Stimulated activated CD8-positive, alpha-beta memory T cell treated with anti-CD3 and anti-CD28 coated beads, Interleukin-2, amount 100 ng/mL, for 48 hours (primary cell): ENCODE data around the gene AP5Z1.

Experiments
- DNase-seq, 2 donors: peaks; one replicate each; pipeline ENCODE4 v3.0.0-alpha.2; 2020; ENCODE audit warnings: low read depth in 2 of 2

Gene AP5Z1

DNA sequence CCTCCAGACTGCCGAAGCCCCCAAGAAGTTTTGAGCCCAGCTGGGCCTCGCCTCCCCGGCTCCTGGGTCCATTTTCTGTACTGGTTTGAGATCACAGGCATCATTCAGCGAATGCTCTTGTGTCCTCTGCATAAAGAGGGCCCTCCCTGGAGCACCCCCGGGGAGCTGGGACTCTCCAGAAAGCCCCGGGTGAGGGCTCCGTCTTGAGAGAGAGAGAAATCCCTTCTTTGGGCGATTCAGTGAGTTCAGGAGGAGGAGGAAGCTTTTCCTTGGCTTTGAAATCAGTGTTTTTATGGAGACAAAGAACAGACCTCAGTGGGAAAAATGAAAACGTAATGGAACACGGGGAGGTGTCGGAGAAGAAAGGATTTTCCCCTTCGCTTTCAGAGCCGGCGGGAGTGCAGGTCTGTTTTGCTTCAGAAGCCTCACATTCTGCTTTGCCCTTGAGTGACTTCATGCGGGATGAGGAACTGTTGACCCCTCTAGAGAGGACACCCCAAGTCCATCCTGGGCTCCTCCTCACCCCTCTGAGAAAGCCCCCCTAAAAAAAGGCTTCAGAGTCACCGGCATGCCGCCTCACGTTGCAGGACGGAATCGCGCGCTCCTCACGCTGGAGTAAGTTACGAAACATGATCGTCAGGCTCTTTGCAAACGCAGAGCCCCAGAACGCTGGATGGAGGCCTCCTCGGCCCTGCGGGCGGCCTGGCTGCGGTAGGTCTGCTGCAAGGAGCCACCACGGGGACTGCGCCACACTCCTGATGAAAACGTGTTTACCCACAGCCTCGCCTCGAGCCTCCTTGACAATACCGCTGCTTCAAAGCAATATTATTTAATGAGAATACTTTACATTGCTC lies 8.5 kb upstream of the AP5Z1 start:
- no peak for DNase-seq

DNA sequence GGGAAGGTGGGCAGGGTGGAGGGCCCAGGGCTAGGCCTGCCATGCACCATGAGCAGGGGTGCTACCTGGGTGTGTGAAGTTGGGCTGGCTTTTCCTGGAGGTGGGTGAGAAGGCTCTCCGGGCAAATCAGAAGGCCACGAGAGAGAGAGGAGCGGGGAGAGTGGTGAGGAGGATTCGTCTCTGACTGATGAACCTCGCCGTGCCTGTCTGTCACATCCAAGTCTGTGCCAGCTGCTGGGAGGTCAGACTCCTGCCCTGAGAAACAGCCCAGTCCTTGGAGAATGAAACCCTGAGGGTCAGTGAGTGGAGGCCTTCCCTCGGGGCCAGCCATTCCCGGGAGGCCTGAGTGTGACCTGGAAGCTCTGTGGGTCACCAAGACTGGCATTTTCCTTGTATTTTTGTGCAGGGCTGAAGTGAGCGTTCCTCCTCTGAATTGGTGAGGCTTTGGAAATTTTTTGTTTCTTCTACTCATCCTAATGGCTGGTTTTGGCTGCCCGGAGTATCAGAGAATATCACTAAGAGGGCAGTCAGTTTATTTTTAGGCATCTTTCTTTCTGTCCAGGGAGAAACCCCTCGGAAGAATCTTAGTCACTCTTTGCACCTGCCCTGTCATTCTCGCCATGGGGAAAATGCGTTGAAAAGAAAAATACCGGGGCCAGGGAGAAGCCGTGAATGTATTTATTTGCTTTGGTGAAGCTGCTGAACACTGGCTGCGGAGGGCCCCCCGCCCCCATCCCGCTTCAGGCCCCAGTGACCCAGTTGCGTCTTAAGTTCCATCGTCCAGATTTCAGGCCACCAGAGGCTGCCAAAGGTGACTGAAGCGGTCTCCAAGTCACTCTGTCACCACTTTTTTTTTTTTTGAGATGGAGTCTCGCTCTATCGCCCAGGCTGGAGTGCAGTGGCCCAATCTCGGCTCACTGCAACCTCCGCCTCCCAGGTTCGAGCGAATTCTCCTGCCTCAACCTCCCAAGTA lies 6.5 kb upstream of the AP5Z1 start:
- DNase-seq, result no peak

DNA sequence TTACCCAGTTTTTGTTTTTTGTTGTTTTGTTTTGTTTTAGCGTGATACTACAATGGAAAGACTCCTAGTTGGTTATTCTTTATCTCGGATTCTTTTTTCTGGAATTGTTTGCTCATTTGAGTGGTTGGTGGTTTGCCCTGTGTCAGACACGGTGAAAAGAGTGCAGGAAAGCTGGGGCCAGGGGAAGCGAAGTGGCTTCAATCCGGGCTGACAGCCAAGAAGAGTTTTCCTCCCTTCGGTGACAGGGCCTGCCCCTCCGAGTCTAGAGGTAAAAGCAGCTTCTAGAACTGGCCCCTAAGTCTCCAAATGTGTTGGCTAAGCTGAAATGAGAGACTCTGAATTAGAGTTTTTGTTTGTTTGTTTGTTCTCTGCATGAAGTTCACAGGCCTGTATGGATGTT lies 5.7 kb upstream of the AP5Z1 start:
- no peak for DNase-seq

DNA sequence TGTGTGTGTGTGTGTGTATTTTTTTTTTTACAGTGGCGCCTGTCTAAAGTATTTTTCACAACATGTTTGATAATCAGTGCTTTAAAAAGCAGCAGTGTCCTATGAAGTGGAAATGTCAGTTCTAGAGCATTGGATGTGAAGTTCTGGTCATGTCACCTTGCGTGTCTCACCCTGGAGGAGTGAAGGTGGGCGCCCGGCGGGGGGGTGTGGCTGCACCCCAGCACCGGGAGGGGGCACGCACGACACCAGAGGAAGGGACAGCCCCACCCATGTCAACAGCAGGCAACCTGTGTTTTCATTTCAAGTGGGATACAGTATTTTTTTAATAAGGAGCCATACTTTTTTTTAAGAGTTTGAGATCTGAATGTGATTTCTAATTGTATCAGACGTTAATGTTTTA lies 4.5 kb upstream of the AP5Z1 start:
- DNase-seq, result no peak

DNA sequence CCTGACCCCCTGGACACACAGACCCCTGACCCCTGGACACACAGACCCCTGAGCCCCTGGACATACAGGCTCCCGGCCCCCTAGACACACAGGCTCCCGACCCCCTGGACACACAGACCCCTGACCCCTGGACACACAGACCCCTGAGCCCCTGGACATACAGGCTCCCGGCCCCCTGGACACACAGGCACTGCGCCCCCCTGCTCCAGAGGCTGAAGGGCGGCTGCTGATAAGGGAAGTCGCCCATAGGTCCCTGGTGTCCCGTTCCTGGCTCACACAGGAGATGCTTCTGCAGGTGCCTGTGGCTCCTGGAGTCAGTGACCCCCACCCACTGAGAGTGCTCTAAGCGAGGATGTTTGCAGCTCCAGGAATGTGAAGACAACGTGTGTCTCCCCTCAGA lies 3.7 kb upstream of the AP5Z1 start:
- no peak for DNase-seq

- DNase-seq, result no peak
These were observed 3.1 kb upstream of the AP5Z1 start for GRCh38 chr7:4772306-4772705.

- DNase-seq, result no peak
These were observed 1.4 kb upstream of the AP5Z1 start for GRCh38 chr7:4774007-4774406.

GRCh38 chr7:4774658-4775249 lies 669 bp upstream of the AP5Z1 start:
- DNase-seq, result no peak

DNA sequence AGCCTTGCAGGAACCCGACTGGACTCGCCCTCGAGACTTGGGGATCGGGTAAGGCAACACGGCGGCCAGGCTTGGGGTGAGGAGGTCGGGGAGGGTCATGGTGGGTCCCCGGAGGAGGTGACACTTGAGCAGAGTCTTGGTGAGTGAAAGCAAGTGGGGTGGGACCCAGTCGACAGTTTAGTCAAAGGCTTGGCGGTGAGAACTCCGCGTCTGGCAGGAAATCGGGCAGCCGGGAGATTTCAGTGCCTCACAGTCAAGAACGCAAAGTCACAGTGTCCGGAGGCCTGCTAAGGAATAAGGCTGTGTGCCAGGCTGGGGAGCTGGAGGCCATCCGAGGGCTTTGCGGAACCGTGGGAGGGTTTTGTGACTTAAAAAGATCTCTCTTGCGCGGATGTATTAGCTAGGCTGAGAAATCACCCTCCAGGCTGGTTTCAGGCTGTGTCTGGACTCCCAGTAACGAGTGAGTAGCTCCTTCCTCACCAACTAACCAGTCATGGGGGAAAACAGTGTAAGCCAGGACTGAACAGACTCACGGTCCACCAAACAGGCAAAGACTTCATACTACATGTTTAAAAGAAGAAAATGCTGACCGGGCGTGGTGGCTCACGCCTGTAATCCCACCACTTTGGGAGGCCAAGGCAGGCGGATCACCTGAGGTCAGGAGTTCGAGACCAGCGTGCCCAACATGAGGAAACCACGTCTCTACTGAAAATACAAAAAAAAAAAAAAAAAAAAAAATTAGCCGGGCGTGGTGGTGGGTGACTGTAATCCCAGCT lies 613 bp downstream of the AP5Z1 start:
- peak in 1 of 2 donors; percentile 13 for DNase-seq

DNA sequence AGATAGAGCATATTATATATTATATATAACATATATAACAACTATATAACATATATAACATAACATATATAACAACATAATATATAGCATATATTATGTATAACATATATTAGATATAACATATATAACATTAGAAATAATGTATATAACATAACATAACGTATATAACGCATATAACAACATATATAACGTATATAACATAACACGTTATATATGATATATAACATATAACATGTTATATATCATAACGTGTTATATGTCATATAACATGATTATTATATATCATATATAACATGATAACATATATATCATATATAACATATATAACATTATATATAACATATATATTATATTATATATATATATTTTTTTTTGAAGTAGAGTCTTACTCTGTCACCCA lies 3.7 kb downstream of the AP5Z1 start:
- DNase-seq, result no peak

- no peak for DNase-seq
These were observed 6.1 kb downstream of the AP5Z1 start for GRCh38 chr7:4781366-4782069.

- no peak for DNase-seq
These were observed 7.2 kb downstream of the AP5Z1 start for GRCh38 chr7:4782333-4783291.

DNA sequence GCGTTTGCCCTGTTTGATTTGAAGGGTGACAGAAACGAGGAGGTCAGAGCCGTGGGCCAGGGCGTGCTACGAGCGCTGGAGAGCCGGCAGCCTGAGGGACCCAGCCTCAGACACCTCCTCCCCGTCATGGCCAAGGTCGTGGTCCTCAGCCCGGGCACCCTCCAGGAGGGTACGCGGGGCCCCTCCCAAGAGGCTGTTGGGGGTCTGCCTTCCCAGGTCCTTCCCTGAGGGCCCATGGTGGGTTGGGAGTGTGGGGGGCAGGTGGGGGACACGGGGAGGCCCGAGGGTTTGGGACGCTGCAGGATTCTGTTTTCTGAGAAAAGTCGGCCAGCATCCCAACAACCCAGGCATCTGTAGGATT lies 7.8 kb downstream of the AP5Z1 start:
- DNase-seq, result no peak

- DNase-seq, result no peak
These were observed 8.4 kb downstream of the AP5Z1 start for GRCh38 chr7:4783762-4784351.

DNA sequence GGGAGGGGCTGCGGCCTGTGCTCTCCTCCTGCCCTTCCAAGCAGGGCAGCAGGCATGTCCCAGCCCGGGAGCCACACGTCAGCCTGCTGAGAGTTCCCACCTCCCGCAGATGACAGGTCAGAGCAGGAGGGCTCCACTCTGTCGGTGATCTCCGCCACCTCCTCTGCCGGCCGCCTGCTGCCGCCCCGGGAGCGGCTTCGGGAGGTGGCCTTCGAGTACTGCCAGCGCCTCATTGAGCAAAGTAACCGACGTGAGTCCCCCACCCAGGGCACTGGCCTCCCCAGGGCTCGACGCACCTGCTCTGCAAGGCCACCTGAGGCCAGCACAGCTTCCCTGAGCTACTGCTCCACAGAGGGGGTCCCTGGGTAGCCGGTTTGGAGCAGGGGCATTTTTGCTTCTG lies 9.4 kb downstream of the AP5Z1 start:
- DNase-seq, result no peak

GRCh38 chr7:4785371-4785770 lies 9.9 kb downstream of the AP5Z1 start:
- no peak for DNase-seq

DNA sequence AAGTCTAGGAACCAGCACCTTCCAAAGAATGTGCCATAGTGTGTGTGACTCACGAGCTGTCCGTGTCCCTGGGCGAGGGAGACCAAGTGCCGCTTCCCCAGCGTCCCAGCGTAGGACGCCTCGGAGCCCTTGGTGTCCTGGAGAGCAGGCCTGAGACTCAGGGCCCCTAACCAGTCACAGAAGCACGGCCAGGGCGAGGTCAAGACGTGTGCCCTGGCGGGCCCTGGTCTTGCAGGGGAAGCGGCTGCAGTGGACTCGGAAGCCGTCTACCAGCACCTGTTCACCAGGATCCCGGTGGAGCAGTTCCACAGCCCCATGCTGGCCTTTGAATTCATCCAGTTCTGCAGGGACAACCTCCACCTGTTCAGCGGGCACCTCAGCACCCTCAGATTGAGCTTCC lies 10.6 kb downstream of the AP5Z1 start:
- no peak for DNase-seq

DNA sequence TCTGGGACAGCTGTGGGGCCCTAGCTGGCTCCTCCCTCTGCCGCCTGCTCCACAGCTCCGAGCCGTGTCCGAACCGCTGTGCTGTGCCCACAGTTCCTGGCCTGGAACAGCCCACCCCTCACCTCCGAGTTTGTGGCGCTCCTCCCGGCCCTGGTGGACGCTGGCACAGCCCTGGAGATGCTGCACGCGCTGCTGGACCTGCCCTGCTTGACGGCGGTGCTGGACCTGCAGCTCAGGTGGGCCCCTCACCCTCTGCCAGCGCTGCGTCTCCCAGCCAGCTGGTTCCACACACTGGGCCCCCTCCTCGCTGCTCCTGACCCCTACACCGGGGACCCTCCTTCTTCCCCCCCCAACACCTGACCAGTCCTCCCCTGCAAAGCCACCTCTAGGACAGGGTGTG lies 12.1 kb downstream of the AP5Z1 start:
- no peak for DNase-seq

- DNase-seq, result no peak
These were observed 12.7 kb downstream of the AP5Z1 start for GRCh38 chr7:4787947-4788626.
